MM.1S (cell line): ENCODE data around the gene EXTL1.

ENCODE experiments used
- DNase-seq: peaks from one replicate; pipeline ENCODE4 v3.0.0-alpha.2; 2015
- H2AFZ ChIP-seq: fragments of 300-600 bp; sonication (generic); 2 replicates; pipeline ENCODE4 v1.6.0; 2016; ENCODE audit warnings: antibody characterized with exemption, low read length
- H3F3A ChIP-seq: fragments of 300-600 bp; sonication (generic); 2 replicates; pipeline ENCODE4 v1.6.1; 2016; ENCODE audit warnings: mild to moderate bottlenecking, antibody characterized with exemption, low read length, moderate library complexity, mixed read lengths; ENCODE audit not compliant: insufficient read depth
- H3K27ac ChIP-seq: fragments of 300-600 bp; sonication (generic); 2 replicates; pipeline ENCODE4 v1.5.1; 2016; ENCODE audit warnings: mild to moderate bottlenecking, low read length
- H3K27me3 ChIP-seq: fragments of 300-600 bp; sonication (generic); replicated peaks from 2 replicates; pipeline ENCODE4 v1.6.0; 2016; ENCODE audit warnings: low read length; ENCODE audit not compliant: insufficient read depth
- H3K36me3 ChIP-seq: fragments of 300-600 bp; sonication (generic); replicated peaks from 2 replicates; pipeline ENCODE4 v1.6.1; 2016; ENCODE audit warnings: mild to moderate bottlenecking, low read length, mixed read lengths; ENCODE audit not compliant: insufficient read depth
- H3K4me1 ChIP-seq: fragments of 300-600 bp; sonication (generic); 2 replicates; pipeline ENCODE4 v1.6.1; 2016; ENCODE audit warnings: low read length, mixed read lengths
- H3K4me2 ChIP-seq: fragments of 300-600 bp; sonication (generic); 2 replicates; pipeline ENCODE4 v1.6.0; 2016; ENCODE audit warnings: low read depth, low read length
- H3K4me3 ChIP-seq: fragments of 300-600 bp; sonication (generic); 2 replicates; pipeline ENCODE4 v1.5.1; 2016; ENCODE audit warnings: low read length, mixed read lengths
- H3K79me2 ChIP-seq: fragments of 300-600 bp; sonication (generic); 2 replicates; pipeline ENCODE4 v1.6.1; 2016; ENCODE audit warnings: mixed run types, low read length, mixed read lengths
- H3K9ac ChIP-seq: fragments of 300-600 bp; sonication (generic); 2 replicates; pipeline ENCODE4 v1.6.1; 2016; ENCODE audit warnings: low read length, mixed read lengths
- H3K9me2 ChIP-seq: fragments of 300-600 bp; sonication (generic); replicated peaks from 2 replicates; pipeline ENCODE4 v1.6.1; 2016; ENCODE audit warnings: mild to moderate bottlenecking, low read length, mixed read lengths; ENCODE audit not compliant: insufficient read depth
- H3K9me3 ChIP-seq: fragments of 300-600 bp; sonication (generic); replicated peaks from 2 replicates; pipeline ENCODE4 v1.6.1; 2016; ENCODE audit warnings: mild to moderate bottlenecking, low read length, mixed read lengths; ENCODE audit not compliant: insufficient read depth
- H4K20me1 ChIP-seq: fragments of 300-600 bp; sonication (generic); 2 replicates; pipeline ENCODE4 v1.6.1; 2016; ENCODE audit warnings: mild to moderate bottlenecking, low read length, moderate library complexity, mixed read lengths; ENCODE audit not compliant: insufficient read depth
- CTCF ChIP-seq: fragments of 300-600 bp; sonication (generic); IDR thresholded peaks from 2 replicates; pipeline ENCODE4 v1.5.1; 2016; ENCODE audit warnings: antibody characterized with exemption, low read length, mixed read lengths
- EZH2 ChIP-seq: fragments of 300-600 bp; sonication (generic); optimal IDR thresholded peaks from 2 replicates; pipeline ENCODE3; 2017; ENCODE audit warnings: low read depth, mild to moderate bottlenecking, antibody characterized with exemption, low read length, mixed read lengths
- EZH2phosphoT487 ChIP-seq: fragments of 300-600 bp; sonication (generic); IDR thresholded peaks from 2 replicates; pipeline ENCODE4 v1.6.1; 2018; ENCODE audit warnings: antibody characterized with exemption, low read length

EXTL1 gene

GRCh38 chr1:26021647-26022403 lies at the start of gene EXTL1:
TSS of gene EXTL1 (plus strand) at chr1:26021775. CDS start at chr1:26022647, 872 bp downstream.
- TF ChIP-seq EZH2, result no peak
- no peak for TF ChIP-seq EZH2phosphoT487
- TF ChIP-seq CTCF, result no peak
- H3K79me2 ChIP-seq, result no peaks in the 10 kb centered on the region
- H3K9ac ChIP-seq, result no peak within 1 kb of the TSS
- no peak for DNase-seq
- peaks cover 9% of the 10 kb centered on the region; the same call in 1 of the 2 replicates for H3K27me3 ChIP-seq
- H3K9me3 ChIP-seq, result no peaks in the 10 kb centered on the region
- H3F3A ChIP-seq, result no peaks in the 10 kb centered on the region
- H3K4me1 ChIP-seq, result peaks cover 6% of the 10 kb centered on the region; the same call in 1 of the 2 replicates
- no peaks in the 10 kb centered on the region for H4K20me1 ChIP-seq
- no peak within 1 kb of the TSS for H2AFZ ChIP-seq
- no peaks in the 10 kb centered on the region for H3K9me2 ChIP-seq
- no peaks in the 10 kb centered on the region for H3K36me3 ChIP-seq
- H3K4me2 ChIP-seq, result no peak within 1 kb of the TSS
- H3K27ac ChIP-seq, result no peak within 1 kb of the TSS
- H3K4me3 ChIP-seq, result no peak within 1 kb of the TSS

- Histone ChIP-seq H3K4me2 (no peak overlapping the region), H3K9me2 (no peaks in the 10 kb centered on the region), H3K4me3 (no peak overlapping the region), H4K20me1 (no peaks in the 10 kb centered on the region), H3F3A (no peaks in the 10 kb centered on the region), H3K27me3 (no peaks in the 10 kb centered on the region), H2AFZ (no peak overlapping the region), H3K27ac (no peak overlapping the region), H3K36me3 (0 out of 2 replicates have a peak, but pooled peaks cover 2% of the 10 kb centered on the region), H3K79me2 (no peaks in the 10 kb centered on the region), H3K9ac (no peak overlapping the region), H3K9me3 (no peaks in the 10 kb centered on the region), H3K4me1 (no peaks in the 10 kb centered on the region)
- no peak for TF ChIP-seq CTCF
- no peak for TF ChIP-seq EZH2
- no peak for TF ChIP-seq EZH2phosphoT487
- no peak for DNase-seq
Measured at GRCh38 chr1:25971811-25972180, 49.8 kb upstream of the EXTL1 start.

GRCh38 chr1:25973610-25974321 lies 47.8 kb upstream of the EXTL1 start:
- no peaks in the 10 kb centered on the region for H3K9me2 ChIP-seq
- H3K9me3 ChIP-seq, result no peaks in the 10 kb centered on the region
- H3K27ac ChIP-seq, result no peak overlapping the region
- H3K4me1 ChIP-seq, result no peaks in the 10 kb centered on the region
- no peaks in the 10 kb centered on the region for H3K27me3 ChIP-seq
- no peaks in the 10 kb centered on the region for H3F3A ChIP-seq
- H4K20me1 ChIP-seq, result no peaks in the 10 kb centered on the region
- DNase-seq, result no peak
- H3K36me3 ChIP-seq, result 0 out of 2 replicates have a peak, but pooled peaks cover 2% of the 10 kb centered on the region
- H3K79me2 ChIP-seq, result no peaks in the 10 kb centered on the region
- no peak overlapping the region for H3K4me2 ChIP-seq
- no peak overlapping the region for H3K9ac ChIP-seq
- no peak overlapping the region for H2AFZ ChIP-seq
- H3K4me3 ChIP-seq, result no peak overlapping the region
- TF ChIP-seq EZH2phosphoT487, result no peak
- TF ChIP-seq CTCF, result no peak
- TF ChIP-seq EZH2, result no peak
